ENCODE results near the gene UST.
A peak's percentile ranks its signal among the peaks of the same experiment; 100 is the strongest.

The UST gene

DNA sequence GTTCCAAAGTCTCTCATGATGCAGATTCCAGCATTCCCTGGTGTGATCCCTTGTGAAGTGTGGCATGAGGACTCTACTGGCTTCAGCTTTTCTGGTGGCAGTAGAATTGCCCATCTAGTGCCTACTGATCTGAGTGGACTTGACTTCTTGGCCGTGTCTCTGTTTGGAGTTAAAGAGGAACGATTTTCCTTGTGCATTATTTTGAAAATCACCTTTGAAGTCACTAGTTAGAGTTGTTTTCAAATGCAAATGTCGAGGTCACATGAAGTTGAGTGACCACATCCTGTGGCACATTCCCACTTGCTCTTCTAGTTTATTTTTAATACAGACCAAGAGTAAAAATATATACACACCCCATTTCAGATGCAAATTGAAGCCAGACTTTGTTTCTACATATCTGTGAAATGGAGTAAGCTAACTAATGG lies 300.0 kb downstream of the UST start:
- no peak overlapping the region for H3K27ac ChIP-seq (ENCODE audit: low read depth, low read length)

DNA sequence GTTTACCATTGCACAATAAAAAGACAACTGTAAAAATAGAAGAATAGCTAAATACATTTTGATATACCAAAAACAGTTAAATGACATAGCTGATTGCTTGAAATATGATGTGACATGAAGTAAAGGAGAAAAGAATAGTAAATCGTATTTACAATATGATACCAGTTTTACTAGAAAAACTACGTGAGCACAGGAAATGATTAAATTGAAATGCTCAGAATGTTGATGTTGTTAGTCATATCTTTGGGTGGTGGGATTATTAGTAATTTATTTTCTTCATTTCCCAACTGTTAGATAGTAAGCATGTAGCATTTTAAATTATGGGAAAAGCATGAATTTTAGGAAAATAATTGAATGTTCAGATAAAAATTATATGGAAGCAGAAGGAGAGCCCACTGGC lies 302.4 kb downstream of the UST start:
- Histone ChIP-seq H3K4me3 (ENCODE audit: low read depth in 1 of 2, low read length in 2 of 2) (no peak overlapping the region), H3K9me3 (ENCODE audit: control insufficient read depth in 1 of 2, low read length in 2 of 2) (no peaks in the 10 kb centered on the region), H3K4me1 (ENCODE audit: control insufficient read depth in 1 of 2, insufficient read depth in 2 of 2, low read length in 2 of 2) (peaks cover 3 to 8% of the 10 kb centered on the region in 2 donors), H3K9ac (ENCODE audit: low read depth in 1 of 2, low read length in 2 of 2) (no peak overlapping the region), H3K27ac (ENCODE audit: low read depth, low read length) (no peak overlapping the region), H3K36me3 (ENCODE audit: control insufficient read depth in 1 of 2, insufficient read depth in 2 of 2, low read length in 2 of 2) (no peaks in the 10 kb centered on the region), H3K27me3 (ENCODE audit: control insufficient read depth in 1 of 2, insufficient read depth in 2 of 2, low read length in 2 of 2) (no peaks in the 10 kb centered on the region)

More for the DNA sequence above, 300.0 kb downstream of the UST start:
- Histone ChIP-seq H3K9ac (ENCODE audit: low read depth in 1 of 2, low read length in 2 of 2) (no peak overlapping the region), H3K36me3 (ENCODE audit: control insufficient read depth in 1 of 2, insufficient read depth in 2 of 2, low read length in 2 of 2) (no peaks in the 10 kb centered on the region), H3K27me3 (ENCODE audit: control insufficient read depth in 1 of 2, insufficient read depth in 2 of 2, low read length in 2 of 2) (no peaks in the 10 kb centered on the region), H3K4me3 (ENCODE audit: low read depth in 1 of 2, low read length in 2 of 2) (peak overlapping the region in 1 of 2 donors; percentile 34), H3K9me3 (ENCODE audit: control insufficient read depth in 1 of 2, low read length in 2 of 2) (no peaks in the 10 kb centered on the region), H3K4me1 (ENCODE audit: control insufficient read depth in 1 of 2, insufficient read depth in 2 of 2, low read length in 2 of 2) (peaks cover 3 to 8% of the 10 kb centered on the region in 2 donors)

- H3K36me3 ChIP-seq (ENCODE audit: control insufficient read depth in 1 of 2, insufficient read depth in 2 of 2, low read length in 2 of 2) = no peaks in the 10 kb centered on the region
- no peak overlapping the region for H3K4me3 ChIP-seq (ENCODE audit: low read depth in 1 of 2, low read length in 2 of 2)
- H3K9ac ChIP-seq (ENCODE audit: low read depth in 1 of 2, low read length in 2 of 2) = no peak overlapping the region
- no peaks in the 10 kb centered on the region for H3K27me3 ChIP-seq (ENCODE audit: control insufficient read depth in 1 of 2, insufficient read depth in 2 of 2, low read length in 2 of 2)
- H3K4me1 ChIP-seq (ENCODE audit: control insufficient read depth in 1 of 2, insufficient read depth in 2 of 2, low read length in 2 of 2) = peaks cover 8% of the 10 kb centered on the region in 2 donors
- no peak overlapping the region for H3K27ac ChIP-seq (ENCODE audit: low read depth, low read length)
- no peaks in the 10 kb centered on the region for H3K9me3 ChIP-seq (ENCODE audit: control insufficient read depth in 1 of 2, low read length in 2 of 2)
Measured at GRCh38 chr6:149050160-149050559, 303.3 kb downstream of the UST start.

- H3K27me3 ChIP-seq (ENCODE audit: control insufficient read depth in 1 of 2, insufficient read depth in 2 of 2, low read length in 2 of 2) = no peaks in the 10 kb centered on the region
- no peak overlapping the region for H3K9ac ChIP-seq (ENCODE audit: low read depth in 1 of 2, low read length in 2 of 2)
- no peaks in the 10 kb centered on the region for H3K36me3 ChIP-seq (ENCODE audit: control insufficient read depth in 1 of 2, insufficient read depth in 2 of 2, low read length in 2 of 2)
- H3K4me1 ChIP-seq (ENCODE audit: control insufficient read depth in 1 of 2, insufficient read depth in 2 of 2, low read length in 2 of 2) = peaks cover 0 to 5% of the 10 kb centered on the region in 2 donors
- H3K9me3 ChIP-seq (ENCODE audit: control insufficient read depth in 1 of 2, low read length in 2 of 2) = no peaks in the 10 kb centered on the region
- H3K4me3 ChIP-seq (ENCODE audit: low read depth in 1 of 2, low read length in 2 of 2) = no peak overlapping the region
- H3K27ac ChIP-seq (ENCODE audit: low read depth, low read length) = no peak overlapping the region
Measured at GRCh38 chr6:149052350-149053106, 305.7 kb downstream of the UST start.

- no peaks in the 10 kb centered on the region for H3K9me3 ChIP-seq (ENCODE audit: control insufficient read depth in 1 of 2, low read length in 2 of 2)
- H3K27ac ChIP-seq (ENCODE audit: low read depth, low read length) = no peak overlapping the region
- H3K4me3 ChIP-seq (ENCODE audit: low read depth in 1 of 2, low read length in 2 of 2) = no peak overlapping the region
- no peak overlapping the region for H3K9ac ChIP-seq (ENCODE audit: low read depth in 1 of 2, low read length in 2 of 2)
- H3K4me1 ChIP-seq (ENCODE audit: control insufficient read depth in 1 of 2, insufficient read depth in 2 of 2, low read length in 2 of 2) = peaks cover 0 to 5% of the 10 kb centered on the region in 2 donors
- no peaks in the 10 kb centered on the region for H3K36me3 ChIP-seq (ENCODE audit: control insufficient read depth in 1 of 2, insufficient read depth in 2 of 2, low read length in 2 of 2)
- H3K27me3 ChIP-seq (ENCODE audit: control insufficient read depth in 1 of 2, insufficient read depth in 2 of 2, low read length in 2 of 2) = no peaks in the 10 kb centered on the region
Measured at GRCh38 chr6:149053848-149054558, 307.2 kb downstream of the UST start.

DNA sequence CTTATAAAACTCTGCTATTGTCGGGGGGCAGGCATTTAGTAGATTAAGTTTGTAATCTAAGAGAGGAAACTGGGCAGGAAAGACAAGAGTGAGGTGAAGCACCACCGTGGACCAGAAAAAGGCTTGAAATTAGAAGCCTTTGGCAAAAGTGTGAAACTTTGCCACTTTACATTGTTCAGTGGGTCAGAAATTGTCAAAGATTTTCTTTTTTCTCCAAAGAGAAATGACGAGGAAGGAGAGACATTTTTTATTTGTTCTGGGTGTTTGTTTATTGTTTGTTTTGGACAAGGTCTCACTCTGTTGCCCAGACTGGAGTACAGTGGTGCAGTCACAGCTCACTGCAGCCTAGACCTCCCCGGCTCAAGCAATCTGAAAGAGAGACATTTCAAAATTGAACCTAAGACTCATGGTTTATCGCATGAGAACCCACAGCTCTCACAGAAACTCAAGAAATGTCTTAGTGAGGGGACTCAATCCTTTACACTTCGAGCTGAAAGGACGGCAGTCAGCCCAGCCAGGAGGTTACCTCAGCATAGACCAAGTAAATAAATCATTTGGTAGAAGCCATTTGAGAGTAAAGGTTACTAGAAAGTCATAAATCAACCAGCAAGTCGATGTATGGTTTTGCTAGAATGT lies 307.8 kb downstream of the UST start:
- Histone ChIP-seq H3K36me3 (ENCODE audit: control insufficient read depth in 1 of 2, insufficient read depth in 2 of 2, low read length in 2 of 2) (no peaks in the 10 kb centered on the region), H3K4me3 (ENCODE audit: low read depth in 1 of 2, low read length in 2 of 2) (no peak overlapping the region), H3K27me3 (ENCODE audit: control insufficient read depth in 1 of 2, insufficient read depth in 2 of 2, low read length in 2 of 2) (no peaks in the 10 kb centered on the region), H3K4me1 (ENCODE audit: control insufficient read depth in 1 of 2, insufficient read depth in 2 of 2, low read length in 2 of 2) (peaks cover 0 to 5% of the 10 kb centered on the region in 2 donors), H3K9ac (ENCODE audit: low read depth in 1 of 2, low read length in 2 of 2) (no peak overlapping the region), H3K27ac (ENCODE audit: low read depth, low read length) (no peak overlapping the region), H3K9me3 (ENCODE audit: control insufficient read depth in 1 of 2, low read length in 2 of 2) (no peaks in the 10 kb centered on the region)

DNA sequence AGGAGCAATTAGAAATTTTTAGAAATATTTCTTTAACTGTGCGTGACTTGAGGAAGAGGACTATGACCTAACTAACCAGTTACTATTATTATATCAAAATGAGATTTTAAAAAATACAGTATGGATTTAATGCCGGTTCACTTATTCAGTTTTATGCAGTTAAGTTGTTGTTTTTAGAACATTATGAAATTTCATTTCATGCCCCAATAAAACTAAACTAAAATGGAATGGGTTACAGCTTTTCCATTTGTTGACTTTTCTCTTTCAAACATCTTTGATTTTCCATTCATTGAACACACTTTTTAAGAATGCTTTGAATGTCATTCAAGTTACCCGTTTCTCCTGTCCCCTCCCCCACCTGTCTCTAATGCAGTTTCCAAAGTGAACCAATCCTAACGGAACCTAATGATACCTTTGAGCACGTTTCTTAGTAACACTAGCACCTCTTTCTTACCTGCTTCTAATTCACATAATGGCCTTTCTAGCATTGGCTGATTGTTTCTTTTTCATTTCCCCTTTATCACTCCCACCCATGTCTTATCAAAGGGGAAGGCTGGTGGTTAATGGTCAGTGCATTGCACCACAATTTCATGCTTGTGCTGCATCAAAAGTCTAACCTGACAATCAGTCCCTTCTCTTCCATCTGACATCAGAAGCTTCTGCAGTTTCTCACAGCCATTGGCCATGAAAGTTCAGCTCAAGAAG lies 308.5 kb downstream of the UST start:
- Histone ChIP-seq H3K4me1 (ENCODE audit: control insufficient read depth in 1 of 2, insufficient read depth in 2 of 2, low read length in 2 of 2) (peaks cover 3 to 8% of the 10 kb centered on the region in 2 donors), H3K9ac (ENCODE audit: low read depth in 1 of 2, low read length in 2 of 2) (no peak overlapping the region), H3K27ac (ENCODE audit: low read depth, low read length) (no peak overlapping the region), H3K4me3 (ENCODE audit: low read depth in 1 of 2, low read length in 2 of 2) (no peak overlapping the region), H3K36me3 (ENCODE audit: control insufficient read depth in 1 of 2, insufficient read depth in 2 of 2, low read length in 2 of 2) (no peaks in the 10 kb centered on the region), H3K27me3 (ENCODE audit: control insufficient read depth in 1 of 2, insufficient read depth in 2 of 2, low read length in 2 of 2) (no peaks in the 10 kb centered on the region), H3K9me3 (ENCODE audit: control insufficient read depth in 1 of 2, low read length in 2 of 2) (no peaks in the 10 kb centered on the region)

DNA sequence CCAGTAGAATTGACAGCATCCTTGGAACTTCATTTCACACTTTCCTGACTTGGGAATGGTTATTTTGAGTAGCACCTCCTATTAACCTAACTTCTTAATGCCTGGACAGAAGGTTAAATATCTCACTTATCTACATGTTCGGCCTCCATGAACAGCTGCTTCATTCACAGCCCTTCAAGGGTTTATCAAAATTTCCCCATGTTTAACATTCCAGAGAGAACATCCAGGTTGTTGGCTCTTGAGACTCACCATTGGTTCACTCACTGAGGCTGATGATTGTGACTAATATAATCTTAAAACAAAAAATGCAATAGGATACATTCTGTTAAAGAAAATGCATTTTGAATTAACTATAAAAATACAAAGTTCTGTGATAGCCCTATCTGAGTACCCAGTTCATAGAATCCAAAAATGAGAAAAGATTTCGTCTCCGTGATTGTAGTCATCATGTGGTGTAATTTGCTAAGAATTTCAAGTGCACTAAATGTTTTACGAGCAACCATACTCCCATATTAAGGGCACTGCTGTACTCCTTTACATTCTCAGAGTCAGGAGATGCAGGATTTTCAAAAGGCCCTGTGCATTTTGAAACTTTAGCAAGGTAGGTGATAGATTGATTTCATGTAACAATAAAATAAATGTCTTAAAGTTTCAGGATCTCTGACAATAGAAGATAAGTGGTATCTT lies 310.1 kb downstream of the UST start:
- Histone ChIP-seq H3K27ac (ENCODE audit: low read depth, low read length) (no peak overlapping the region), H3K27me3 (ENCODE audit: control insufficient read depth in 1 of 2, insufficient read depth in 2 of 2, low read length in 2 of 2) (no peaks in the 10 kb centered on the region), H3K4me1 (ENCODE audit: control insufficient read depth in 1 of 2, insufficient read depth in 2 of 2, low read length in 2 of 2) (peaks cover 19 to 23% of the 10 kb centered on the region in 2 donors)

DNA sequence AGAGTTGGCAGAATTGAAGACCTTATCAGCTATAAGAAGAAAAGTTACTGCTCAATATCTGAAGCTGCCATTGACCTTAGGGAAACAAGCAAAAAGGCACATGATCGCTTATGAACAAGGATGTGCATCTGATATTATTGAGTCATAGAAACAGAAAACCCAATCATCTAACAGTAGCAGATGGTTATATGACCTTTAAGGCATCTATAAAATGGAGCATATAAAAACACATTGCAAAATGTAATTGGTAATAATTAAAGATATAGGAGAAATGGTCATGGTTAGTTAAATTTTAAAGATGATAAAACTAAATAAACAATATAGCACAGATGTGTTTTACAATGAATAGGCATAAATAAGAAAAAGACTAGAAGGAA lies 310.6 kb downstream of the UST start:
- H3K9ac ChIP-seq (ENCODE audit: low read depth in 1 of 2, low read length in 2 of 2) = no peak overlapping the region
- no peak overlapping the region for H3K4me3 ChIP-seq (ENCODE audit: low read depth in 1 of 2, low read length in 2 of 2)
- H3K4me1 ChIP-seq (ENCODE audit: control insufficient read depth in 1 of 2, insufficient read depth in 2 of 2, low read length in 2 of 2) = peaks cover 22 to 23% of the 10 kb centered on the region in 2 donors
- H3K27ac ChIP-seq (ENCODE audit: low read depth, low read length) = no peak overlapping the region
- no peaks in the 10 kb centered on the region for H3K27me3 ChIP-seq (ENCODE audit: control insufficient read depth in 1 of 2, insufficient read depth in 2 of 2, low read length in 2 of 2)
- H3K9me3 ChIP-seq (ENCODE audit: control insufficient read depth in 1 of 2, low read length in 2 of 2) = no peaks in the 10 kb centered on the region
- H3K36me3 ChIP-seq (ENCODE audit: control insufficient read depth in 1 of 2, insufficient read depth in 2 of 2, low read length in 2 of 2) = no peaks in the 10 kb centered on the region

More for the DNA sequence above, 310.1 kb downstream of the UST start:
- Histone ChIP-seq H3K4me3 (ENCODE audit: low read depth in 1 of 2, low read length in 2 of 2) (no peak overlapping the region), H3K36me3 (ENCODE audit: control insufficient read depth in 1 of 2, insufficient read depth in 2 of 2, low read length in 2 of 2) (no peaks in the 10 kb centered on the region), H3K9ac (ENCODE audit: low read depth in 1 of 2, low read length in 2 of 2) (no peak overlapping the region), H3K9me3 (ENCODE audit: control insufficient read depth in 1 of 2, low read length in 2 of 2) (no peaks in the 10 kb centered on the region)

Measured in duodenal mucosa (tissue), 2 donors.